Fibroblast of peridontal ligament (primary cell): ENCODE measurements around the gene PTPMT1.

ENCODE experiments used
- DNase-seq: peaks from one replicate; pipeline ENCODE4 v3.0.0-alpha.2; 2010; ENCODE audit errors: extremely low read depth

Gene PTPMT1

GRCh38 chr11:47607380-47607779 is 42.0 kb downstream of the PTPMT1 start:
- DNase-seq, result peak; percentile 98

DNA sequence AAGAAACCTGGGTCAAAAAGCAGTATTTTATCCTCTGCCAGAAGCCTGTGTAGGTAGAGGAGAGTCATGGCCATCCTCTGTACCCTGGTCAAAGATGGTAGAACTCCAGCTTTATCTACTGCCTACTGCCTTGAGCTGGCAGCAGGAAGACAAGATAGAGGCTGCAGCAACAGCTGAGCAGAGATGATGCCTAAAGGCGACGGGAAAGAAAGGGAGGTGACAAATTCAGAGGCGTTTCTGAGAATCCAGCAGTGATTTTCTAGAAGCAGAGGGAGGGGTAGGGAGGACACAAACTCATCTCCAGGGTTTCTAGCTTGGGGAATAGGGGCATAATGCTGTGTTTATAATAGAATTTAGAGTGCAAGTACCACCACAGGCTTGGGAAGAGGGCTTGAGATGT is 44.3 kb downstream of the PTPMT1 start:
- no peak for DNase-seq

- DNase-seq, result no peak
Measured at GRCh38 chr11:47611348-47611794, 46.0 kb downstream of the PTPMT1 start.

- no peak for DNase-seq
Measured at GRCh38 chr11:47615249-47615648, 49.9 kb downstream of the PTPMT1 start.

DNA sequence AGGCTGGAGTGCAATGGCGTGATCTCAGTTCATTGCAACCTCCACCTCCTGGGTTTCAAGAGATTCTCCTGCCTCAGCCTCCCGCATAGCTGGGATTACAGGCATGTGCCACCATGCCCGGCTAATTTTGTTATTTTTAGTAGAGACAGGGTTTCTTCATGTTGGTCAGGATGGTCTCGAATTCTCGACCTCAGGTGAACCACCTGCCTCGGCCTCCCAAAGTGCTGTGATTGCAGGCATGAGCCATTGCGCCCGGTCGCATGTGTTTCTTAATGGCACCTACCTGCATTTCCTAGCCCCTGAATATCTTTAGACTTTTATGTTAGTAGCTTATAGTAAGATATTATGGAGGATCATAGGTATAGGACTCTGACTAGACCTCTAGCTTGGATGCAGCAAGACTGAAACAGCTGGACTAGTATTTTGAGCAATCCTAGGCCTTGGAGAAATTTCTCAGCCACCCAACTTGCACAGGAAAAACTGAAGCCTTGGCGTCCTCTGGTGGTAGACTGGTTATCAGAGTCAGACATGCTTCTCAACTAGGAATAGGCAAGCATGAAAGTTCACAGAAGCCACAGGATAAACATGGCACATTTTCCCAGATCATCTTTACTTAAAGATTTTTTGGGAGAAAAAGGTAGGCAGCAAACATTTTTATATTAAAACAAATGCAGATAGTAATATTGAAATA is 51.5 kb downstream of the PTPMT1 start:
- DNase-seq, result peak; percentile 94

DNA sequence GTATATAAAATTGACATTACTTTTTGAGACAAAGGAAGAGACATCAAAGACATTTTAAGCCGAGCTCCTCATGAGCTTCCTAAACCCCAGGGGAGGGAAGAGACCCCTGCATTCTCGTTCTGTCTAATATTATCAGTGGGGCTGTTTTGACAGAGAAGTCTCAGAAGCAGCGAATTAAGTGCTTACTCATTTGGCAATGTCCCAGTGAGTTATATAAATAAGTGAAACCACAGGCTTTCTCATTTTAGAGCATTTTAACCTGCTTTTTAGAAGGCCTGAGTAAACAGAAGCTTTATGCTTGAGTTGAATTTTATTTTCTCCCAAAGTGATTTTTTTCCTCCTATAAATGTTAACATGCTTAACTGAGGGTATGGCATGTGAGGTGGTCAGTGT is 52.0 kb downstream of the PTPMT1 start:
- DNase-seq, result peak; percentile 84

GRCh38 chr11:47620836-47621378 is 55.5 kb downstream of the PTPMT1 start:
- DNase-seq, result no peak
